HG03159 (cell line): ENCODE results near the gene SDF4.

Experiments used
- ATAC-seq: cut with Tn5 transposase; IDR thresholded peaks from one replicate; pipeline ENCODE4 v1.9.1; 2021; ENCODE audit warnings: mild to moderate bottlenecking, moderate library complexity; ENCODE audit not compliant: unreplicated experiment

SDF4 gene

GRCh38 chr1:1242461-1243265, 10.9 kb upstream of the SDF4 start:
- no peak for ATAC-seq

- ATAC-seq, result no peak
Measured at GRCh38 chr1:1241588-1242219, 9.9 kb upstream of the SDF4 start.

- no peak for ATAC-seq
Measured at GRCh38 chr1:1240822-1241587, 9.2 kb upstream of the SDF4 start.

GRCh38 chr1:1240348-1240732, 8.5 kb upstream of the SDF4 start:
- ATAC-seq, result no peak

- ATAC-seq, result no peak
Measured at GRCh38 chr1:1239614-1240347, 8.0 kb upstream of the SDF4 start.

GRCh38 chr1:1239227-1239613, 7.4 kb upstream of the SDF4 start:
- no peak for ATAC-seq

GRCh38 chr1:1238702-1239178, 6.9 kb upstream of the SDF4 start:
- no peak for ATAC-seq

GRCh38 chr1:1237874-1238701, 6.3 kb upstream of the SDF4 start:
- no peak for ATAC-seq

- ATAC-seq, result no peak
Measured at GRCh38 chr1:1236945-1237873, 5.4 kb upstream of the SDF4 start.

- ATAC-seq, result no peak
Measured at GRCh38 chr1:1236176-1236763, 4.5 kb upstream of the SDF4 start.

GRCh38 chr1:1235016-1235744, 3.4 kb upstream of the SDF4 start:
- ATAC-seq, result no peak

- no peak for ATAC-seq
Measured at GRCh38 chr1:1234180-1234808, 2.5 kb upstream of the SDF4 start.

GRCh38 chr1:1233567-1233892, 1.7 kb upstream of the SDF4 start:
- no peak for ATAC-seq

GRCh38 chr1:1232796-1233566, 1.2 kb upstream of the SDF4 start:
- no peak for ATAC-seq

GRCh38 chr1:1232208-1232795, 501 bp upstream of the SDF4 start, which contains the start of gene B3GALT6:
Gene B3GALT6, plus strand, starts transcription at chr1:1232237. Its CDS starts 42 bp downstream, at chr1:1232279.
- no peak for ATAC-seq

GRCh38 chr1:1230656-1231399, 973 bp downstream of the SDF4 start:
- ATAC-seq, result no peak
